ENCODE results near the gene CDH24. TPM values are rescaled to one million over a fixed set of nuclear protein-coding genes. Genes with fewer than 3 reads are reported as not detected.
A peak's percentile ranks its signal among the peaks of the same experiment; 100 is the strongest.

CDH24 gene
- total RNA-seq, 4 donors from 2014 or later, result 0.36 to 1.7 (median 0.58) TPM

DNA sequence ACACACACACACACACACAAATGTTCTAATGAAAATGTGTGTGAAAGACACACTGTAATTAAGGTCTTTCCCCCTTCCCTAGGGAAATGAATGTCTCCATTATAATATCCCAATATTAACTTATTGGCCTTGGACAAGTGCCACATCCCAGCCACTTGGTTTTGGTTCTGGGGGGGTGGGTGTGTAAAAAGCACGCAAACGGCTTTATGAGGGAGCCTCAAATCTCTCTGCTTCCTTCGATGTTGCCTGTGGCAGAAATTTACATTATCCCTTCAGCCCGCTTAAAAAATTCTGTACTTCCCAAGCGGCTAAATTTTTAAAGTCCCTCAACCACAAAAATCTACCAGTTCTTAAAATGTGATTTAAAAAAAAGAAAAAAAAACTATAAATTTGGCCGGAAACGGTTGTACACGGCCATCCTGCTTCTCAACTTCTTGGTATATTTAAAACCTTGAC, 47.8 kb downstream of the CDH24 start:
- H3K27ac ChIP-seq, result peak overlapping the region; percentile 84 to 87 (median 85)
- intact Hi-C loops (cut with DNase I; ENCODE audit: low total_unique reads) (no loop called here), in situ Hi-C loops (cut with MboI; ENCODE audit: low sequenced_read_pairs in 4 of 4) (no loop called here)
- H3K9me3 ChIP-seq, result no peaks in the 10 kb centered on the region
- peak overlapping the region; percentile 62 to 67 (median 64) for H3K4me3 ChIP-seq
- TF ChIP-seq, protein P1, sequence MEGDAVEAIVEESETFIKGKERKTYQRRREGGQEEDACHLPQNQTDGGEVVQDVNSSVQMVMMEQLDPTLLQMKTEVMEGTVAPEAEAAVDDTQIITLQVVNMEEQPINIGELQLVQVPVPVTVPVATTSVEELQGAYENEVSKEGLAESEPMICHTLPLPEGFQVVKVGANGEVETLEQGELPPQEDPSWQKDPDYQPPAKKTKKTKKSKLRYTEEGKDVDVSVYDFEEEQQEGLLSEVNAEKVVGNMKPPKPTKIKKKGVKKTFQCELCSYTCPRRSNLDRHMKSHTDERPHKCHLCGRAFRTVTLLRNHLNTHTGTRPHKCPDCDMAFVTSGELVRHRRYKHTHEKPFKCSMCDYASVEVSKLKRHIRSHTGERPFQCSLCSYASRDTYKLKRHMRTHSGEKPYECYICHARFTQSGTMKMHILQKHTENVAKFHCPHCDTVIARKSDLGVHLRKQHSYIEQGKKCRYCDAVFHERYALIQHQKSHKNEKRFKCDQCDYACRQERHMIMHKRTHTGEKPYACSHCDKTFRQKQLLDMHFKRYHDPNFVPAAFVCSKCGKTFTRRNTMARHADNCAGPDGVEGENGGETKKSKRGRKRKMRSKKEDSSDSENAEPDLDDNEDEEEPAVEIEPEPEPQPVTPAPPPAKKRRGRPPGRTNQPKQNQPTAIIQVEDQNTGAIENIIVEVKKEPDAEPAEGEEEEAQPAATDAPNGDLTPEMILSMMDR (IDR thresholded peaks at IDR 0.05 in 4 of 5, conservative IDR thresholded peaks at IDR 0.05 in 1 of 5), result no peak
- no peak for TF ChIP-seq POLR2A (IDR thresholded peaks at IDR 0.05)
- peaks cover 16 to 18% of the 10 kb centered on the region in 2 donors for H3K4me1 ChIP-seq
- ATAC-seq, result no peak
- H3K27me3 ChIP-seq, result no peaks in the 10 kb centered on the region
- DNase-seq, result no peak
- H3K36me3 ChIP-seq, result no peaks in the 10 kb centered on the region

DNA sequence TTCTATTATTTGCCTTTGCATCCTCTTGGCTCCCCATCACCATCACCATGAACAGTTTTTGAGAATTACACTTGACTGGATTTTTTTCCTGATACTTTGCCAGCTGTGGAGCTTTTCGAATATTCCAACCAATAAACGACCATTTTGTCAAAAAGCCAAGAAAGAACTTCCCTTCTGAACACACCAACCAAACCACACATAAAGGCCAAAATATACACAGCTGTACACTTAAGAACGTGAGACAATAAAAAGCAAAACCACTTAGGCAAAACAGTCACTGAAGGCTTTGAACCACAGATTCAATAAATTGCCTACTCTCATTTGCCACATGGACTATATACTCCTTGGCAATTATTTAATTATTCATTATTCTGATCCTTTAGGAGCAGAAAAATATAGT, 48.5 kb downstream of the CDH24 start:
- Histone ChIP-seq H3K4me1 (peaks cover 16 to 18% of the 10 kb centered on the region in 2 donors), H3K4me3 (peak overlapping the region in 1 of 4 donors; percentile 64), H3K36me3 (no peaks in the 10 kb centered on the region), H3K27ac (peak overlapping the region in 3 of 4 donors; percentile 84 to 96 (median 87)), H3K9me3 (no peaks in the 10 kb centered on the region), H3K27me3 (no peaks in the 10 kb centered on the region)
- DNase-seq (no peak), ATAC-seq (no peak)
- no peak for TF ChIP-seq POLR2A (IDR thresholded peaks at IDR 0.05)
- TF ChIP-seq, protein P1 (IDR thresholded peaks at IDR 0.05 in 4 of 5, conservative IDR thresholded peaks at IDR 0.05 in 1 of 5), result no peak
- in situ Hi-C loops (cut with MboI; ENCODE audit: low sequenced_read_pairs in 4 of 4), result no loop called here
- intact Hi-C loops (cut with DNase I; ENCODE audit: low total_unique reads), result no loop called here

DNA sequence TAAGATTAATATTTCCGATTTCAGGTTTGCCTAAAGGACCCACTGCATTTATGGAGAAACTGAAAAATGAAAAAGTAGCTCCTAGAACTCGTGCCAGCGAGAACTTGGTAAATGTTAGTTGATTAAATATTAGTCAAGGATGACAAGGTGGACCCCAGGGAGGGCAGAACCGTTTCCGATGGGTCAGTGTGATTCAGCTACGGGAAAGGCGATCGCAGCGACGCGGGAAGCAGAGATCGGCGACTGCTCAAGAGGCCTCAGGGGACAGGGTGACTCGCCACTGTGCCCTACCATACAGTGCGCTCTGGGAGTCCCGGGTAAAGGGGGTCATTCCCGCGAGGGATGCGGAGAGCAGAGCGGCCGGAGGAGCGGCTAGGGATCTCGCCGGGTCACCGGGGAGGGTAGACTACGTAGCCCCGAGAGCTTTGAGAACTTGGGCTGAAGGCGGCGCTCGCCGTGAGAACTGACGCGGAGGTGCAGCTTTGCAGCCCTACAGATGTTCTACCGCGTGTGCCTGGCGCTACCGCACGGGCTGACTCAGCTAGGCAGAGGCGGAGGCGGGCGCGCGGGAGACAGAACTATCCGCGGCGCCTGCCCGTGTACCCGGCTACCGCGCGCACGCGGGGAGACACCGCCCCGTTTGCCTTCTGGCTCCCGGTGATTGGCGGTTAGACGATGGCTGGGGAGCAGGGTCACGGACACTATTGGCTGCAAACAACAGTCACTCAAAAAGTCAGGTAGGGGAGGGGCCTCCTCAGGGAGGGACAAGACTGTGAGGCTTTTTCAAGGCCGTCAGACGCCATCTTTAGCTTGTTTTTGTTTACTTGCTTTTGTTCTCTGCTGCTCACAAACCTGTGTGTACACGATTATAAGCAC, 50.5 kb downstream of the CDH24 start:
- DNase-seq, result peak; percentile 98
- in situ Hi-C loops (cut with MboI; ENCODE audit: low sequenced_read_pairs in 4 of 4), result no loop called here
- peak; percentile 98 to 99 for ATAC-seq
- Histone ChIP-seq H3K4me1 (peaks cover 16 to 18% of the 10 kb centered on the region in 2 donors), H3K27me3 (no peaks in the 10 kb centered on the region), H3K9me3 (no peaks in the 10 kb centered on the region), H3K27ac (peak overlapping the region; percentile 96 to 98 (median 96)), H3K36me3 (no peaks in the 10 kb centered on the region), H3K4me3 (peak overlapping the region; percentile 72 to 94 (median 78))
- TF ChIP-seq, protein P1 (IDR thresholded peaks at IDR 0.05 in 4 of 5, conservative IDR thresholded peaks at IDR 0.05 in 1 of 5), result peak in 1 of 5 experiments; percentile 27
- TF ChIP-seq POLR2A (IDR thresholded peaks at IDR 0.05), result peak; percentile 81 to 83
- intact Hi-C loops (cut with DNase I; ENCODE audit: low total_unique reads), result loop anchor here (1.0 to 2.0 kb wide), 3 partner anchors 28 to 78 kb away; partner anchors contain the start of genes HAUS4, PRMT5 and PSMB5

DNA sequence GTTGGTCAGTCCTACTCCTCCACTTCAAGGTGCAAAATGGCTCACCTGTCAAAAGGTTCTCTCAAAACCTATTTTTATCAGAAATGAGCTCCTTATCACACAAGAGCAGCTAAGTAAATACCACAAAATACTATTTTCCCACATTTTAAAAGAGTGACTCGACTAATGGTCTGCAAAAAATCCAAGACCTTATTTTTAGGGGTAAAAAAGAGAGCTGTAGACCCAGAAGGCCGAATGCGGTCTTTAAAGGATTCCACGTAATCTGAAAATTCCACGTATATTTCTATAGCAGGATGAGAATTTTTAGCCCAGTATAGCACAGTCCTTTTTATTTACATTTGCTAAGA, 51.2 kb downstream of the CDH24 start:
- intact Hi-C loops (cut with DNase I; ENCODE audit: low total_unique reads), result loop anchor here (2.0 kb wide), 2 partner anchors 49 to 77 kb away; partner anchors contain the start of genes HAUS4 and PRMT5
- H3K4me3 ChIP-seq, result peak overlapping the region; percentile 72 to 94 (median 78)

More for the DNA sequence above, 51.2 kb downstream of the CDH24 start:
- no peak for ATAC-seq
- no peaks in the 10 kb centered on the region for H3K9me3 ChIP-seq
- in situ Hi-C loops (cut with MboI; ENCODE audit: low sequenced_read_pairs in 4 of 4), result no loop called here
- TF ChIP-seq POLR2A (IDR thresholded peaks at IDR 0.05), result no peak
- TF ChIP-seq, protein P1 (IDR thresholded peaks at IDR 0.05 in 4 of 5, conservative IDR thresholded peaks at IDR 0.05 in 1 of 5), result no peak
- H3K4me1 ChIP-seq, result peaks cover 16 to 18% of the 10 kb centered on the region in 2 donors
- no peak for DNase-seq
- H3K27ac ChIP-seq, result peak overlapping the region; percentile 96 to 98 (median 96)
- no peaks in the 10 kb centered on the region for H3K36me3 ChIP-seq
- no peaks in the 10 kb centered on the region for H3K27me3 ChIP-seq
